ENCODE data around the gene SEC14L1. TPM values are rescaled to one million over a fixed set of nuclear protein-coding genes. Genes with fewer than 3 reads are reported as not detected.

The SEC14L1 gene
- total RNA-seq, 1 experiment from 2014 or later: 50.6 TPM

DNA sequence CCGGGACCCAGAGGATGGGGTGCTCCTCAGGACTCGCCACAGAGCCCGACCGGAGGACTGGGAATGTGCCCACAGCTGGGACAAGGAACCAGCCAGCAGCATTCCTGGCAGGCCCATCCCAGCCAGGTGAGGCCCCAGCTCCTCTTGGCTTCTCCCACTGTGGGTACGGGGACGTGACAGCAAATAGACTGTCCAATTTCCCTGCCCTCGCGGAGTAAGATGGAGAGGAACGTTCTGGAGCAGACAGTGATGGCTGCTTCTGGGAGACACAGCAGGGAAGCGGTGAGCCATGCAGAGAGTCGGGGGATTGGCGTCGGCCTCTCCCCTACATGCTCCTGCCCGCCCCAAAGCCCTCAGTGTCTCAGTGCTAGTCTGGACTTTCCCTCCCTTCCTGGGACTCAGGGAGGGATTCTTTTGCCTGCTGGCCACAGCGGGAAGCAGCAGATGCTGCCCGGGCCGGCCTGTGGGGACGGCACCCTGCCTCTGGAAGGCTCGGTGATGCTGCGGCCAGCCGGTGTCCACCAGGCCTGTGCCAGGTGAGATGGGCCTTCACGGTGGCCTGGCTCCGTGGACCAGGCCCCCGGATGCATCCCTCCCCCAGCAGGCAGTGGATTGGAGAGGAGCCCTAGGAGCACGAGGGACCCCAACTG, 89.1 kb downstream of the SEC14L1 start:
- H3K27ac Mint-ChIP-seq (ENCODE audit: unreplicated experiment): no peak overlapping the region
- no peak overlapping the region for H3K4me3 Mint-ChIP-seq (ENCODE audit: low read depth, unreplicated experiment)
- CTCF ChIA-PET: no interaction called here
- H3K4me1 Mint-ChIP-seq (ENCODE audit: low read depth, unreplicated experiment): peaks cover 14% of the 10 kb centered on the region
- no TSS peak for BruUV-seq (replicated peaks)
- H3K36me3 Mint-ChIP-seq (ENCODE audit: insufficient read depth, unreplicated experiment): no peaks in the 10 kb centered on the region
- intact Hi-C loops (cut with micrococcal nuclease; ENCODE audit: unreplicated experiment): no loop called here
- no peak for DNase-seq
- H3K27me3 Mint-ChIP-seq (ENCODE audit: unreplicated experiment): no peaks in the 10 kb centered on the region
- no peaks in the 10 kb centered on the region for H3K9me3 Mint-ChIP-seq (ENCODE audit: low read depth, unreplicated experiment)
- TF ChIP-seq, protein P1, sequence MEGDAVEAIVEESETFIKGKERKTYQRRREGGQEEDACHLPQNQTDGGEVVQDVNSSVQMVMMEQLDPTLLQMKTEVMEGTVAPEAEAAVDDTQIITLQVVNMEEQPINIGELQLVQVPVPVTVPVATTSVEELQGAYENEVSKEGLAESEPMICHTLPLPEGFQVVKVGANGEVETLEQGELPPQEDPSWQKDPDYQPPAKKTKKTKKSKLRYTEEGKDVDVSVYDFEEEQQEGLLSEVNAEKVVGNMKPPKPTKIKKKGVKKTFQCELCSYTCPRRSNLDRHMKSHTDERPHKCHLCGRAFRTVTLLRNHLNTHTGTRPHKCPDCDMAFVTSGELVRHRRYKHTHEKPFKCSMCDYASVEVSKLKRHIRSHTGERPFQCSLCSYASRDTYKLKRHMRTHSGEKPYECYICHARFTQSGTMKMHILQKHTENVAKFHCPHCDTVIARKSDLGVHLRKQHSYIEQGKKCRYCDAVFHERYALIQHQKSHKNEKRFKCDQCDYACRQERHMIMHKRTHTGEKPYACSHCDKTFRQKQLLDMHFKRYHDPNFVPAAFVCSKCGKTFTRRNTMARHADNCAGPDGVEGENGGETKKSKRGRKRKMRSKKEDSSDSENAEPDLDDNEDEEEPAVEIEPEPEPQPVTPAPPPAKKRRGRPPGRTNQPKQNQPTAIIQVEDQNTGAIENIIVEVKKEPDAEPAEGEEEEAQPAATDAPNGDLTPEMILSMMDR (IDR thresholded peaks at IDR 0.05; ENCODE audit: unreplicated experiment): no peak

DNA sequence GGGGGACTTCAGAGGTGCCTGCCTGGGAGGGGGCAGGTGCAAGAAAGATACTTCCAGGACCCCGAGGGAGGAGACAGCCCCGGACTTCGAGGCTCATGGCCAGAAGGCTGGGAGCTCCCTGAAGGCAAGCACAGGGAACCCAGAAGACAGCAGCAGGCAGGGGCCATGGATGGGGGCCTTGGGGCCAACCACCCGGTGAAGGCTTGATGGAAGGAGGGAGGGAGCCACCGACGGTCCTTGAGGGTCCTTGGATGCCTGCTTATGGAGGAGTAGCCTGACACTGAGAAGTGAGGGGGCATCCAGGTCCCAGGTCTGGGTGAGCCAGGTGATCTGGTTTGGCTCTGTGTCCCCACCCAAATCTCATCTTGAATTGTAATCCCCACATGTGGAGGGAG, 89.7 kb downstream of the SEC14L1 start:
- no peaks in the 10 kb centered on the region for H3K9me3 Mint-ChIP-seq (ENCODE audit: low read depth, unreplicated experiment)
- H3K27ac Mint-ChIP-seq (ENCODE audit: unreplicated experiment): no peak overlapping the region
- H3K27me3 Mint-ChIP-seq (ENCODE audit: unreplicated experiment): no peaks in the 10 kb centered on the region
- no peak overlapping the region for H3K4me3 Mint-ChIP-seq (ENCODE audit: low read depth, unreplicated experiment)
- H3K36me3 Mint-ChIP-seq (ENCODE audit: insufficient read depth, unreplicated experiment): no peaks in the 10 kb centered on the region
- DNase-seq: no peak
- H3K4me1 Mint-ChIP-seq (ENCODE audit: low read depth, unreplicated experiment): peaks cover 14% of the 10 kb centered on the region
- TF ChIP-seq, protein P1 (IDR thresholded peaks at IDR 0.05; ENCODE audit: unreplicated experiment): no peak
- CTCF ChIA-PET: no interaction called here
- no TSS peak for BruUV-seq (replicated peaks)
- intact Hi-C loops (cut with micrococcal nuclease; ENCODE audit: unreplicated experiment): no loop called here

DNA sequence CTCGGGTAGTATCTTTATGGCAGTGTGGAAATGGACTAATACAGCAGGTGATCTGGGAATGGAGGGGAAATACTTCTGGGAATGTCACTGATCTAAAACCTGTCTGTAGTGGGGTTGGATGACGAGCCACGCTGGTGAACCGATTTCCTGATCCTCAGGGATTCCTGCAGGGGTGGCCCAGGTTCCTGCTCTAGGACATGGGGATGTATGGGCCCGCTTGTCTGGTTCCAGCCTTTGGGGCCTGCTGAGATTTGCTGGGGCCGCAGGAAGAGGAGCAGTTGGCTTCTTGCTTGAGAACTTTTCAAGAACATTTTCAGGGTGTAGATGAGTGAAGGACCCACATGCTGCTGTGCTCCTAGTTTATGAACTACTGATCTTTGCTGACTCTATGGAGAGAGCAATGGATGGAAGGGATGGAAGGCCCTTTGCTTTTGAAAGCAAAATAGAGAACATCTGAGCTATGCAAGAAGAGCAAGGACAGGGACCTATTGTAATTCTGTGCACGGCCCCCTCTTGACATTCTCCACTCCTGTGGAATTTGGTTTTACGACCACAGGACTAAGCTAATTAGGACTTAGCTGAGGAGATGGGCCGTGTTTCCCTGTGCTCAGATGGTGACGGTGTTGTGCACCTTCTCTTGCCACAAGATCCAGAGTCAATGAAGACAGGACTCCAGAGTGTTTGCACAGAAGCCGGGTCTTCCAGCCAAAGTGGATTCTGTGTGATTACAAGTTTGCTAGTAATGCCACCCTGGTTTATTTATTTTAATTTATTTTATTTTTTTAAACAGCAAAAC, 90.5 kb downstream of the SEC14L1 start:
- Mint-ChIP-seq H3K27ac (ENCODE audit: unreplicated experiment) (no peak overlapping the region), H3K4me1 (ENCODE audit: low read depth, unreplicated experiment) (peaks cover 14% of the 10 kb centered on the region), H3K9me3 (ENCODE audit: low read depth, unreplicated experiment) (no peaks in the 10 kb centered on the region), H3K4me3 (ENCODE audit: low read depth, unreplicated experiment) (no peak overlapping the region), H3K27me3 (ENCODE audit: unreplicated experiment) (no peaks in the 10 kb centered on the region), H3K36me3 (ENCODE audit: insufficient read depth, unreplicated experiment) (no peaks in the 10 kb centered on the region)
- CTCF ChIA-PET: no interaction called here
- no peak for DNase-seq
- TF ChIP-seq, protein P1 (IDR thresholded peaks at IDR 0.05; ENCODE audit: unreplicated experiment): no peak
- BruUV-seq (replicated peaks): no TSS peak
- intact Hi-C loops (cut with micrococcal nuclease; ENCODE audit: unreplicated experiment): no loop called here

DNA sequence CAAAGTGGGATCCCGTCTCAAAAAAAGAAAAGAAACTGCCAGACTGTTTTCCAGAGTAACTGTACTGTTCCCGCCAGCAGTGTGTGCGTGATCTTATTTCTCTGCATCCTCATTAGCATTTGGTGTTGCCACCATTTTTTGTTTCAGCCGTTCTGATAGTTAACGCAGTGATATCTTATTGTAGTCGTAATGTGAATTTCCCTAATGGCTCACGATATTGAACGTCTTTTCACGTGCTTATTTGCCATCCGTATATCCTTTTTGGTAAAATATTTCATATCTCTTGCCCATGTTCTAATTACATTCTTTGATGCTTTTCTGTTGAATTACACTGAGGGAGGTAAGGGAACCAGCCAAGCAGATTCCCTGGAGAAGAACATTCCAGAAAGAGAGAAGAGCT, 92.4 kb downstream of the SEC14L1 start:
- Mint-ChIP-seq H3K36me3 (ENCODE audit: insufficient read depth, unreplicated experiment) (no peaks in the 10 kb centered on the region), H3K27ac (ENCODE audit: unreplicated experiment) (peak overlapping the region; percentile 33), H3K4me3 (ENCODE audit: low read depth, unreplicated experiment) (no peak overlapping the region), H3K4me1 (ENCODE audit: low read depth, unreplicated experiment) (peaks cover 14% of the 10 kb centered on the region), H3K27me3 (ENCODE audit: unreplicated experiment) (no peaks in the 10 kb centered on the region), H3K9me3 (ENCODE audit: low read depth, unreplicated experiment) (no peaks in the 10 kb centered on the region)
- TF ChIP-seq, protein P1 (IDR thresholded peaks at IDR 0.05; ENCODE audit: unreplicated experiment): no peak
- BruUV-seq (replicated peaks): no TSS peak
- CTCF ChIA-PET: interaction anchor here (0.7 to 0.9 kb wide), 2 partner anchors 55 to 144 kb away, joined by 3 to 4 read pairs; no protein-coding TSS in a partner anchor
- DNase-seq: no peak
- intact Hi-C loops (cut with micrococcal nuclease; ENCODE audit: unreplicated experiment): no loop called here
